Endometrial microvascular endothelial cells (primary cell): Measurements from ENCODE around the gene OOSP1. TPM values are rescaled to one million over a fixed set of nuclear protein-coding genes. Genes with fewer than 3 reads are reported as not detected.

Source experiments
- in situ Hi-C: cut with HindIII; loops from 2 replicates; pipeline ENCODE4 v1.10.0; 2017; ENCODE audit warnings: low sequenced_read_pairs, low pct_unique_long_range_greater_than_20kb; ENCODE audit errors: inconsistent ontology term
- total RNA-seq: library from RNA; depleted of rRNA; stranded (reverse); fragments of >200 nt; gene quantifications from one replicate; pipeline ENCODE4 v1.2.3, GENCODE V29; 2015; ENCODE audit errors: inconsistent ontology term

The OOSP1 gene
- total RNA-seq, 1 donor from 2014 or later = not detected

GRCh38 chr11:60005360-60005759 is 67.1 kb downstream of the OOSP1 start:
- in situ Hi-C loops = no loop called here

Other genes with a start within 250 kb of the OOSP1 start
- not detected for gene OR10V1, start 224.6 kb upstream of the OOSP1 start, total RNA-seq
- gene STX3, start 183.1 kb upstream of the OOSP1 start, total RNA-seq = 24.4 TPM
- 48.8 TPM for gene MRPL16, start 127.7 kb upstream of the OOSP1 start, total RNA-seq
- not detected for gene CBLIF, start 92.9 kb upstream of the OOSP1 start, total RNA-seq
- gene TCN1, start 71.9 kb upstream of the OOSP1 start, total RNA-seq = not detected
- gene OOSP3, start 59.6 kb upstream of the OOSP1 start, total RNA-seq = not detected
- gene OOSP4A, start 25.6 kb downstream of the OOSP1 start, total RNA-seq = not detected
- not detected for gene OOSP4B, start 78.7 kb downstream of the OOSP1 start, total RNA-seq
- not detected for gene OOSP2, start 102.0 kb downstream of the OOSP1 start, total RNA-seq
- gene MS4A3, start 118.2 kb downstream of the OOSP1 start, total RNA-seq = not detected
- not detected for gene MS4A2, start 150.2 kb downstream of the OOSP1 start, total RNA-seq
- not detected for gene MS4A6A, start 244.7 kb downstream of the OOSP1 start, total RNA-seq